Measurements from ENCODE around the gene LAMC2. TPM values are rescaled to one million over a fixed set of nuclear protein-coding genes. Genes with fewer than 3 reads are reported as not detected.

LAMC2 gene
- total RNA-seq, 1 donor from 2014 or later, result 24.5 TPM

- no peak for DNase-seq (ENCODE audit: low spot score)
Measured at GRCh38 chr1:183214021-183214970, 28.2 kb downstream of the LAMC2 start.

GRCh38 chr1:183215076-183215720 is 29.1 kb downstream of the LAMC2 start:
- no peak for DNase-seq (ENCODE audit: low spot score)

GRCh38 chr1:183215936-183216335 is 29.9 kb downstream of the LAMC2 start:
- no peak for DNase-seq (ENCODE audit: low spot score)

- DNase-seq (ENCODE audit: low spot score), result no peak
Measured at GRCh38 chr1:183218027-183218618, 32.1 kb downstream of the LAMC2 start.

- DNase-seq (ENCODE audit: low spot score), result no peak
Measured at GRCh38 chr1:183218971-183219615, 33.0 kb downstream of the LAMC2 start.

GRCh38 chr1:183219616-183220009 is 33.5 kb downstream of the LAMC2 start:
- DNase-seq (ENCODE audit: low spot score), result no peak

GRCh38 chr1:183222909-183223308 is 36.8 kb downstream of the LAMC2 start:
- no peak for DNase-seq (ENCODE audit: low spot score)

- no peak for DNase-seq (ENCODE audit: low spot score)
Measured at GRCh38 chr1:183223467-183223866, 37.4 kb downstream of the LAMC2 start.

GRCh38 chr1:183226361-183226760 is 40.3 kb downstream of the LAMC2 start:
- DNase-seq (ENCODE audit: low spot score), result no peak

- no peak for DNase-seq (ENCODE audit: low spot score)
Measured at GRCh38 chr1:183226963-183227362, 40.9 kb downstream of the LAMC2 start.

- DNase-seq (ENCODE audit: low spot score), result peak; percentile 16
Measured at GRCh38 chr1:183227422-183228346, 41.6 kb downstream of the LAMC2 start.

- no peak for DNase-seq (ENCODE audit: low spot score)
Measured at GRCh38 chr1:183228347-183229220, 42.5 kb downstream of the LAMC2 start.

GRCh38 chr1:183230413-183230812 is 44.3 kb downstream of the LAMC2 start:
- DNase-seq (ENCODE audit: low spot score), result no peak

GRCh38 chr1:183231545-183231944 is 45.5 kb downstream of the LAMC2 start:
- DNase-seq (ENCODE audit: low spot score), result no peak

- no peak for DNase-seq (ENCODE audit: low spot score)
Measured at GRCh38 chr1:183233113-183233512, 47.0 kb downstream of the LAMC2 start.

- peak; percentile 51 for DNase-seq (ENCODE audit: low spot score)
Measured at GRCh38 chr1:183234660-183235476, 48.8 kb downstream of the LAMC2 start.

- no peak for DNase-seq (ENCODE audit: low spot score)
Measured at GRCh38 chr1:183235503-183235902, 49.4 kb downstream of the LAMC2 start.

- no peak for DNase-seq (ENCODE audit: low spot score)
Measured at GRCh38 chr1:183236158-183236725, 50.2 kb downstream of the LAMC2 start.

GRCh38 chr1:183237046-183237445 is 51.0 kb downstream of the LAMC2 start:
- no peak for DNase-seq (ENCODE audit: low spot score)

Data from mucosa of gallbladder (tissue), 1 donor.